Measurements from ENCODE around the gene DGLUCY.

Gene DGLUCY

DNA sequence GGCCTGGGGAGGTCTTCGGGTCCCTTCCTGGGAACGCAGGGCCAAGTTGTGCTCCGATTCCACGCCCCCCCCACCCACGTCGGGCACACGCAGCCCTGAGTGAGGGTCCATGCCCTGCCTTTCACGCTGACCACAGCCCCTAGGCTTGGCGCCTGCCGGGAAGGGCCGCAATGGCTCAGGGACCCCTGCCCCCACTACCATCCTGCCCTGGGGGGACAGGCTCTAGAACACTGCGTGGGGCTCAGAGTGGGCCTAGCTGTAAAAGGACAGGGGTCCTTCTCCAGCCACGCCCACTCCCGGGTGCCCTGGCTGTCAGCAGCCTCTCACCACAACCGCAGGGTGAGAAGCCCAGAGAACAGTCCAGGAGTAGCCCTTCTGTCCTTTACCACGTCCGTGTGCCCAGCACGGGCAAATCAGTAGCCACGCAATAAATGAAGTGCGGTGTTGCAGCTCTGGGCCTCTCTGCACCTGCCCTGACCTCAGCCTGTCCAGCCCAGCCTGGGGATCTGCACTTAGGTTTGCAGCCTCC, 140.0 kb downstream of the DGLUCY start:
- peak overlapping the region; percentile 54 for H3K4me3 ChIP-seq (ENCODE audit: low read depth, low read length)
- TF ChIP-seq, protein P1, sequence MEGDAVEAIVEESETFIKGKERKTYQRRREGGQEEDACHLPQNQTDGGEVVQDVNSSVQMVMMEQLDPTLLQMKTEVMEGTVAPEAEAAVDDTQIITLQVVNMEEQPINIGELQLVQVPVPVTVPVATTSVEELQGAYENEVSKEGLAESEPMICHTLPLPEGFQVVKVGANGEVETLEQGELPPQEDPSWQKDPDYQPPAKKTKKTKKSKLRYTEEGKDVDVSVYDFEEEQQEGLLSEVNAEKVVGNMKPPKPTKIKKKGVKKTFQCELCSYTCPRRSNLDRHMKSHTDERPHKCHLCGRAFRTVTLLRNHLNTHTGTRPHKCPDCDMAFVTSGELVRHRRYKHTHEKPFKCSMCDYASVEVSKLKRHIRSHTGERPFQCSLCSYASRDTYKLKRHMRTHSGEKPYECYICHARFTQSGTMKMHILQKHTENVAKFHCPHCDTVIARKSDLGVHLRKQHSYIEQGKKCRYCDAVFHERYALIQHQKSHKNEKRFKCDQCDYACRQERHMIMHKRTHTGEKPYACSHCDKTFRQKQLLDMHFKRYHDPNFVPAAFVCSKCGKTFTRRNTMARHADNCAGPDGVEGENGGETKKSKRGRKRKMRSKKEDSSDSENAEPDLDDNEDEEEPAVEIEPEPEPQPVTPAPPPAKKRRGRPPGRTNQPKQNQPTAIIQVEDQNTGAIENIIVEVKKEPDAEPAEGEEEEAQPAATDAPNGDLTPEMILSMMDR (IDR thresholded peaks at IDR 0.05; ENCODE audit: borderline replicate concordance, insufficient read depth, low read depth, low read length) = no peak

DNA sequence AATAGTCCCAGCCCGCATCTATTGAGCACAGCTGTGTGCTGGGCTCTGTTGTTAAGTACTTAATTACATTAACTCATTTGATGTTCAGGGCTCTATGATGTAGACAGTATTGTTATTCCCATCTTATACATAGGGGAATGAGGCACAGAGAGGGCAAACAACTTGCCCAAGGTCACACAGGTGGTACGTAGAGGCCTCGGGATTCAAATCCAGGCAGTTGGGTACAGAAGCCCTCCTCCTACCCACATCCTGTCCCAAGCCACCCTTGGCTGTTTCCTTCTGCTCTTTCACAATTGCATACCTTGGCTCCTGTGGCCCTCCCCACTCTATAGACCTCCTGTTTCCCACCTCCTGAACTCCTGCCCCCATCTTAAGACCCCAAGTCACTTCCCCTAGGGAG, 140.6 kb downstream of the DGLUCY start:
- H3K4me3 ChIP-seq (ENCODE audit: low read depth, low read length) = no peak overlapping the region
- TF ChIP-seq, protein P1 (IDR thresholded peaks at IDR 0.05; ENCODE audit: borderline replicate concordance, insufficient read depth, low read depth, low read length) = no peak

DNA sequence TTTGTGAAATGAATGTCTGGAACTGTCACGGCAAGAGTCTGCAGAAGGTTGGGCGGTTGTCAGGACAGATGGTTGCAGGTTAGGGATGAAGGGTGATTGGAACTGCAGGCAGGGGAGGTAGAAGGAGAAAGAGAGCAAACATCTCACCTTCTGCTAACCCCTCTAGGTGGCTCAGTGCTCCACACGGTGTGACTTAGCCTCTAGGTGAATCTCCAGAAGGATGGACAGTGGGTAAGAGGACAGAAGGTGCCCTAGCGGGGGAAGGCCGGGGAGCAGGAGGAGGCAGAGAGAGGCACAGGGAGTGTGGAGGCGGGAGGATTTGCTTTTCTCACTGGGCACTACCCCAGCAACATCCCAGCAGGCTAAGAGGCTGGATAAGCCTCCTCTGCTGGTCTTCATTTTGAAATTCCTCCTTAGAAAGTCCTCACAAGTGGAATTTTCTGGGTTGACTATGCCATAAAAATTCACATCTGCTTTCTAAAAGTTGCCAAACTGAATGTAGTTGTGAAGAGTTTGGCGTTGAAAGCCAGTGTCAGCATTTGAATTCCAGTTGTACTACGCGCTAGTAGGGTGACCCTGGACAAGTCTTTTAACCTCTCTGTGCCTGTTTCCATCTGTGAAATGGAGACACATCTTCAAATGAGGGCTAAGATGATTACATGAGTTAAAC, 141.3 kb downstream of the DGLUCY start:
- H3K4me3 ChIP-seq (ENCODE audit: low read depth, low read length) = no peak overlapping the region
- TF ChIP-seq, protein P1 (IDR thresholded peaks at IDR 0.05; ENCODE audit: borderline replicate concordance, insufficient read depth, low read depth, low read length) = no peak

DNA sequence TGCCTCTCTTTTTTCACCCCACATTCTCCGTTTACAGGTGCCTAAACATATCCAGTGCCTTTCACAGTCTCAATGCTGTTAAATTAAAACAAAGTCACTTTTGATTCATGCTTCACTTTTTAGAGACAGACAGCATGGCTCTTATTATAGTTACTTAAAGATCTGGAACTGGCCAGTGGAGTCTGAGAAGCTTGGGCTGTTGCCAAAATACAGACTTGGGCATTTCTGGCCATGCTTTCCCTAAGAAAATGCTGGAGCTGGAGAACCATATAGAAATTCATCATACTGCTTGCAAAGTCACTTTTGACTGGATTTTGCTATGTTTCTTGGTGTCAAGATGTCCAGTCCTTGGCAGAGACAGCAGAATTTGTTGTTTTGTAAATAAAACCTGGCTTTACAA, 142.8 kb downstream of the DGLUCY start:
- H3K4me3 ChIP-seq (ENCODE audit: low read depth, low read length) = no peak overlapping the region
- TF ChIP-seq, protein P1 (IDR thresholded peaks at IDR 0.05; ENCODE audit: borderline replicate concordance, insufficient read depth, low read depth, low read length) = no peak

DNA sequence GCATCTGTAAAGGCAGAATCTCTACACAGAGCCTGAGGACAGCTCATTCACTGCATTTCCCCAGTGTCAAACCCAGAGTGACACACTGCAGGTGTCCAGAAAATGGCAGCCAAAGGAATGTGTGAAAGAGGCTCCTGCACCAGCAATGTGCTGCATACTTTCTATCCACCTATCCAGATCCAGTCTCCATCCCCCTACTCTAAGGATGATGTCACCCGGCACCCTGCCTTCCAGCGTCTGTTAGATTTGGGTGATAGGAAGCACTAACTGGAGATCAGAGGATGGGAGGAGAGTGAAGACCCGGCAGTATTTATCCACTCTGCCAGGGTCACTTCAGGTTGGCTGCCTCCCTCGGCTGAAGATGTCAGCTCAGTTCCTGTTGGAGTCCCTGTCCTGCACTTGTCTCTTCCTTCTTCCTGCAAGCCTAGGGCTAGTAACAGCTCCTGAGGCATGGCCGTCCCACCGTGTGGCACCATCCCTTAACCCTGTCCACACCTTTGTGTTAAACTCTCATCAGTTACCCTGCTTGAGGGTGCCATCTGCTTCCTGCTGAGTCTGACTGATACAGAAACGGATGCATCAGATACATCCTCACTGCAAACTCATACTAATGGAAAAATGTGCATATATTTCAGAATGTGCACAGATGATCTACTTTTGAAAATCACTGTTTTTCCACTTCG, 143.6 kb downstream of the DGLUCY start:
- TF ChIP-seq, protein P1 (IDR thresholded peaks at IDR 0.05; ENCODE audit: borderline replicate concordance, insufficient read depth, low read depth, low read length) = no peak
- no peak overlapping the region for H3K4me3 ChIP-seq (ENCODE audit: low read depth, low read length)

DNA sequence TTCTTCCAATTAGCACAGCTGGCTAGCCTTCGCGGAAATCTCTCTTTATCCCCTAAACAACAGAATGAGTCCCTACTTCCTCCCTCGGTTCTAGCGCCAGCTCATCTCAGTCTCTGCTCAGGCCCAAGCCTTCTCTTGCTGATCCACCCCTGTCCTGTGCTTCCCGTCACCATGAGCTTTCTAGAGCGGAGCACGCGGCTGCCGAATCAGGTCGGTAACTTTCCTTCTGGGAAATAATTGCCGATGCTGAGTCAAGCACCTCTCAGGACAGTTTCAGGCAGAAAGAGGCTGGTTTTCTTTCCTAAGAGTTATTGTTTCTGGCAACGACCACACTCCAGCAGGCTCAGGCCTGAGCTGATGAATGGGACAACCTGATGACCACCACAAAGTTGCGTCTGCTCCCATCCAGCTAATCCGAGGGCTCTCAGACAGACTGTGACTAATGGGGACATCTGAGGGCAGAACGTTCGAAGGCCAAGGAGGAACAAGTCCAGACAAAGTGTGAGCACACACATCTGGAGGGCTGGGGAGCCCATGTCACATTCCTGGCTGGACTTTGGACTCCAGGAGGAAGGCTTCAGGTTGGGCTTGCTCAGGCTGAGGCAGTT, 144.2 kb downstream of the DGLUCY start:
- TF ChIP-seq, protein P1 (IDR thresholded peaks at IDR 0.05; ENCODE audit: borderline replicate concordance, insufficient read depth, low read depth, low read length) = no peak
- H3K4me3 ChIP-seq (ENCODE audit: low read depth, low read length) = no peak overlapping the region

Data from GM12875 (cell line).